Right lobe of liver (tissue), 4 donors: ENCODE results near the gene ALDH6A1.

ENCODE experiments used
- POLR2A ChIP-seq: fragments of 450-650 bp; IDR thresholded peaks from one replicate; pipeline ENCODE4 v1.6.1; 2017; ENCODE audit warnings: antibody characterized with exemption, mild to moderate bottlenecking
- TF ChIP-seq, protein P1 (sequence below), 4 donors: fragments of 200-600 bp in 3 of 4; fragments of 450-650 bp in 1 of 4; IDR thresholded peaks; one replicate each; pipeline versions ENCODE4 v1.5.1 to v1.8.0; 2016 to 2022; ENCODE audit warnings: antibody characterized with exemption in 4 of 4, mild to moderate bottlenecking in 2 of 4
- donor health status: DM: no; HTN: no; CAD: no.
- donor health status: DM: no; HTN: no; CAD: no.
- donor health status: DM: no; HTN: yes; CAD: no.

DNA sequence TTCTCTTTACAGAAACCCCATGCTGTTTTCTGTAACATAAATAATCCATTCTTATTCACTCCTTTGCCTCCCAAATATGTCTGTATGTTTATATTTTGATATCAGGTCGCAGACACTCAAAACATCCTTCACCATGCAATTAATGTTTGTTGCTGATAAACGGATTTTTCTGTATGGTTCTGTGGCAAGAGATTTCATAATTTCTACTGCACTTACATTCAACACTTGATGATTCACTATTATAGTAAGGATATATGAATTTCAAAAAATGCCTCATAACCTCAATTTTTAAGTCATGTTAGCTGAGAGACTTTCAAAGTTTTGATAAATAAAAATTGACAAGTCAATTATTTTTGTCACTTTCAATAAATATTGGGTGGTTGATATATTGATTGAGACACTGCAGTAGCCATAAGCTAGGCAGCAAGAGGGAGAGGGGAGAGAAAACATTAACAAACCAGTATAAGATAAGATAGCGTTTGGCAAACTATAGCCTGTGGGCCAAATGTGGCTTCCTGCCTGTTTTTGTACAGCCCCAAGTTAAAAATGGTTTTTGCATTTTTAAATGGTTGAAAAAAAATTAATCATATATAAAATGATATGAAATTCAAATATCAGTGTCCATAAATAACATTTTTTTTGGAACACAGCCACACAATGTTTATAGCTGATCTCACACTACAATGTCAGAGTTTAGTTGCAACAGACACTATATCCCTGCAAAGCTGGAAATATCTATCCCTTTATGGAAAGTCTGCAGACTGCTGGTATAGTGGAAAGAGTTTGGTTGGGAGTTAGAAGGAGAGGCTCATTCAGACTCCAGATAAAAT is 18.3 kb downstream of the ALDH6A1 start:
- TF ChIP-seq, protein P1, sequence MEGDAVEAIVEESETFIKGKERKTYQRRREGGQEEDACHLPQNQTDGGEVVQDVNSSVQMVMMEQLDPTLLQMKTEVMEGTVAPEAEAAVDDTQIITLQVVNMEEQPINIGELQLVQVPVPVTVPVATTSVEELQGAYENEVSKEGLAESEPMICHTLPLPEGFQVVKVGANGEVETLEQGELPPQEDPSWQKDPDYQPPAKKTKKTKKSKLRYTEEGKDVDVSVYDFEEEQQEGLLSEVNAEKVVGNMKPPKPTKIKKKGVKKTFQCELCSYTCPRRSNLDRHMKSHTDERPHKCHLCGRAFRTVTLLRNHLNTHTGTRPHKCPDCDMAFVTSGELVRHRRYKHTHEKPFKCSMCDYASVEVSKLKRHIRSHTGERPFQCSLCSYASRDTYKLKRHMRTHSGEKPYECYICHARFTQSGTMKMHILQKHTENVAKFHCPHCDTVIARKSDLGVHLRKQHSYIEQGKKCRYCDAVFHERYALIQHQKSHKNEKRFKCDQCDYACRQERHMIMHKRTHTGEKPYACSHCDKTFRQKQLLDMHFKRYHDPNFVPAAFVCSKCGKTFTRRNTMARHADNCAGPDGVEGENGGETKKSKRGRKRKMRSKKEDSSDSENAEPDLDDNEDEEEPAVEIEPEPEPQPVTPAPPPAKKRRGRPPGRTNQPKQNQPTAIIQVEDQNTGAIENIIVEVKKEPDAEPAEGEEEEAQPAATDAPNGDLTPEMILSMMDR (IDR thresholded peaks at IDR 0.05) = no peak
- TF ChIP-seq POLR2A = no peak
